ENCODE measurements around the gene RXRG. TPM values are rescaled to one million over a fixed set of nuclear protein-coding genes. Genes with fewer than 3 reads are reported as not detected.

Gene RXRG
- total RNA-seq (2022; extraction: Qiagen RNA extraction): not detected in 5 replicates

DNA sequence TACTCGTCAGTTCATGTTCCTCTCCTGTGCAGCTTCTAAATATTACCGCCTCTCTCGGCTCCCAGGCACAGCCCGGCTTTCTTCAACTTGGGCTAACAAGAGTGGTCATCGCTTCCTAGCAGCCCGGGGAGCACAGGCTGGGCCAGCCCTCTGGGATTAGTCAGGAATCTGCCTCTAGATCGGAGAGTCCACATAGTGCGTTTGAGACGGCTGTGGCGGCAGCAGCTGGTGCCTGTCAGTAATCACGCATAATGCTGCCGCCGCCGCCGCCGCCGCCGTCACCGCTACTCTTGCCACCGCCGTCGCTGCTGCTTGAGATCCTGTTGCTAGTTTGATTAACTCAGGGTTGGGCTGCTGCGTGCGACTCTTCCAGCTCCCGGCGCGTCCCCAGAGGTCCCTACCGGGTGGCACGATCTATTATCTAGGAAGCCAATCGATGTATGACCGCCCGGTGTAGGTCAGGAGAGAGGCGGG lies at the start of gene RXRG:
Gene RXRG (minus strand): TSS at position 230 of the 474 bp plus-strand sequence. CDS start 233 bp downstream, outside the sequence.

DNA sequence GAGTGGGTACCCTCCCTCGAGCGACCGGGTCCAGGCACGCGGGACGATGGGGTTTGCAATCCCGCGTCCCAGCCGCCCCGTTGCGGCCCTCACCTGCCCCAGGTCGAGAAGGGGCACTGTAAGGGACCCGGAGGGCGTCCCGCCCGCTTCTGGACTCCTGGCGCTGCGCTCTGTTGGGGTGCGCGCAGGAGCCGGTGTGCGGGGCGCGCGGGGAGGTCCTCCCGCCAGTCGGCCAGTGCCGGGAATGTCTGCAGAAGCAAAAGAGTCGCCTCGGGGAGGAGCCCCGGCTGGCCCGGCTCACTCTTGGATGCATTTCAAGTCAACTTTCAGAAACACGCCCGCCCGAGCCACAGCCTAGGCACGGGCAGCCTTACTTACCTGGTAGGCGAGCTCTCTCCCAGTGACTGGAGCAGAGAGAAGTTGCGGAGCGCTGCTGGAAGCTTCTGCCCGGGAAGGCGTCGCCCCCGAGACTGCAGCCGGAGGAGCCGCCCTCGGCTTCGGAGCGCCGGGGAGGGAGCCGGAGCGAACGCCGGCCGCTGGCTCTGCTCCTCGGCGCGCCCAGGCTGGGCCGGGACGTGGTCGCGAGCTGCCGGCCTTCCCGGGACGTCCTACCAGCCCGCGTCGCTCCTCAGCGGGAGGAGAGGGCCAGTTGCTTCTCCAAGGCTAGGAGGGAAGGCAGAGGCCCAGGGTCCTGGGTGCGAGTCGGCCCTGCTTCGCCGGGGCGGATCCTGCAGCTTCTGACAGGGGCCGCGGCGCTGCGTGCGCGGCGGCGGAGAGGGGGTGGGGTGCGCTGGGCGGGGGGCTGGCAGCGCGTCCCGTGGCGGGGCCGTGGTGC lies 88.7 kb downstream of the RXRG start, which contains the start of gene LMX1A:
Gene LMX1A (minus strand): TSS at position 739 of the 835 bp plus-strand sequence. CDS start 1,156 bp downstream, outside the sequence.

Other genes with a start within 250 kb of the RXRG start
- 0.02 TPM in 1 of 5 replicates, not detected in the others for gene LMX1A, start 88.4 kb downstream of the RXRG start, total RNA-seq (2022; extraction: Qiagen RNA extraction)
- not detected in 5 replicates for gene LRRC52, start 98.9 kb upstream of the RXRG start, total RNA-seq (2022; extraction: Qiagen RNA extraction)
- gene MGST3, start 186.1 kb upstream of the RXRG start, total RNA-seq (2022; extraction: Qiagen RNA extraction): 201 to 236 TPM (median 213 TPM) in 5 replicates

All from A549 treated with CORT108297 at 1 μM for 4 hours (cell line).